Activated CD4-positive, alpha-beta T cell treated with anti-CD3 and anti-CD28 coated beads, Interleukin-10, Interleukin-2, amounts not matched to agents 100 ng/mL and 50 ng/mL, durations not matched to agents 16 hours and 8 hours (primary cell): ENCODE data around the gene SSUH2.
A peak's percentile ranks its signal among the peaks of the same experiment; 100 is the strongest.
"Not testable (repeated sequence)": the region's sequence is repeated elsewhere in the genome, so short reads cannot be mapped to it uniquely, and the experiment has no call there.

Source experiments
- DNase-seq: peaks from one replicate; pipeline ENCODE4 v3.0.0-alpha.2; 2020

Gene SSUH2, protein sequence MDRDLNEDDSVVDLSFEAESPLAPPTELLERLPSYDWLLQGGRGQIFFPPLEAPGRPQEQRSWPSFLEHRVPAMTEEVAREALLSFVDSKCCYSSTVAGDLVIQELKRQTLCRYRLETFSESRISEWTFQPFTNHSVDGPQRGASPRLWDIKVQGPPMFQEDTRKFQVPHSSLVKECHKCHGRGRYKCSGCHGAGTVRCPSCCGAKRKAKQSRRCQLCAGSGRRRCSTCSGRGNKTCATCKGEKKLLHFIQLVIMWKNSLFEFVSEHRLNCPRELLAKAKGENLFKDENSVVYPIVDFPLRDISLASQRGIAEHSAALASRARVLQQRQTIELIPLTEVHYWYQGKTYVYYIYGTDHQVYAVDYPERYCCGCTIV

GRCh38 chr3:8644748-8645390 is at the start of gene SSUH2:
Gene SSUH2, minus strand, starts transcription at chr3:8644798. Its CDS starts 40 bp downstream, at chr3:8644758.
- DNase-seq = no peak

DNA sequence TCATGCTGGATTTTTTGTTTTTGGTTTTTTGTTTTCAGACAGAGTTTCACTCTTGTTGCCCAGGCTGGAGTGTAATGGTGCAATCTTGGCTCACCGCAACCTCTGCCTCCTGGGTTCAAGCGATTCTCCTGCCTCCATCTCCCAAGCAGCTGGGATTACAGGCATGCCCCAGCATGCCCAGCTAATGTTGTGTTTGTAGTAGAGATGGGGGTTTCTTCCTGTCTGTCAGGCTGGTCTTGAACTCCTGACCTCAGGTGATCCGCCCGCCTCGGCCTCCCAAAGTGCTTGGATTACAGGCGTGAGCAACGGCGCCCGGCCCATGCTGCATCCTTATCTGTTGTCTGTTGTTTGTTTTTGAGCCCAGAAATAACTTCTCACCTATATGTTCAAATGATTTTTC is 46.7 kb upstream of the SSUH2 start:
- DNase-seq = not testable (repeated sequence)

- DNase-seq = not testable (repeated sequence)
These were observed 40.4 kb upstream of the SSUH2 start for GRCh38 chr3:8684992-8685391.

DNA sequence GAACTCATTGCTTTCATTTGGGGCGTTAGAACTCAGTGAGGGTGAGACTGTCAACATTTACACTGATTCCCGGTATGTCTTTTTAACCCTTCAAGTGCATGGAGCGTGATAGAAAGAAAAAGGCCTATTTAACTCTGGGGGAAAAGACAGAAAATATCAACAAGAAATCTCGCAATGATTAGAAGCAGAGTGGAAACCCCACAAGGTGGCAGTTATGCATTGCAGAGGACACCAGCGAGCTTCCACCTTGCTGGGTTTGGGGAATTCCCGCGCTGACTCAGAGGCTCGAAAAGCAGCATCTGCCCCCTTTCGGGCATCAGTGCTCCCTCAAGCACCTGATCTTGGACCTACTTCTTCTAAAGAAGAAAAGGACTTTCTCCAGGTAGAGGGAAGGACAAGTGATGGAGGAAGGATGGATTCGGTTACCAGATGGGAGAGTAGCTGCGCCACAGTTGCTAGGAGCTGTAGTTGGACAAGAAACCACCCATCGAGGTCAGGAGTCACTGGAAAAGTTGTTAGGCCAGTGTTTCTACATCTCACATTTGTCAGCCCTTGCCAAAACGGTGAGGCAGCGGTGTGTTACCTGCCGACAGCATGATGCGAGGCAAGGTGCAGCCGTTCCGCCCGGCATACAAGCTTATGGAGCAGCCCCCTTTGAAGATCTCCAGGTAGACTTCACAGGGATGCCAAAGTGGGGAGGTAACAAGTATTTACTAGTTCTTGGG is 38.4 kb upstream of the SSUH2 start:
- peak; percentile 43 for DNase-seq

GRCh38 chr3:8681881-8682538 is 37.4 kb upstream of the SSUH2 start:
- not testable (repeated sequence) for DNase-seq

GRCh38 chr3:8681349-8681748 is 36.8 kb upstream of the SSUH2 start:
- DNase-seq = no peak

- DNase-seq = not testable (repeated sequence)
These were observed 35.4 kb upstream of the SSUH2 start for GRCh38 chr3:8679817-8680553.

- no peak for DNase-seq
These were observed 34.2 kb upstream of the SSUH2 start for GRCh38 chr3:8678751-8679150.

GRCh38 chr3:8677258-8677657 is 32.7 kb upstream of the SSUH2 start:
- not testable (repeated sequence) for DNase-seq

- DNase-seq = not testable (repeated sequence)
These were observed 31.0 kb upstream of the SSUH2 start for GRCh38 chr3:8675591-8675990.

DNA sequence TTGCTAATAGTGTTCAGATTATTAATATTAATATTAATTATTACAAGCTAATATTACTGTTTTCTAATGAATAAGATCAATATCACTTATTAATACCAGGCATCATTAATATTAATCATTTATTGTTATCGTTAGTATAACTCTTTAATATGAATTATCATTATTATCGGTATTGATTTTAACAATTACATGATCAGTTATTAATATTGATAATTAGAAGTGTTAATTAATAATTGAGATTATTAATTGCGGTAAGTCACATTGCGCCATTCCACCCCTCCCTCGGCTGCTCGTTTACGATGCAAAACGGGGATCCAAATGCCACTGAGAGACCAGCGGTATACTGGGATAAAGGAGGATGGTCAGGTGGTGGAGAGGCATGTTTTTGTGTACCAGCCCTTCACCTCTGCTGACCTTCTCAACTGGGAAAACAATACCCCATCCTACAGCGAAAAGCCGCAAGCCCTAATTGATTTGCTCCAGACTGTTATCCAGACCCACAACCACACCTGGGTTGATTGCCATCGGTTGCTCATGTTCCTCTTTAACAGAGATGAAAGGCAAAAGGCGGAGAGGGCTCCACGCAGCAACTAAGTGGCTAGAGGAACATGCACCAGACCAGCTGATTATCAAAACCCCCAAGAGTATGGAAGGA is 28.6 kb upstream of the SSUH2 start:
- no peak for DNase-seq

- DNase-seq = no peak
These were observed 24.4 kb upstream of the SSUH2 start for GRCh38 chr3:8669019-8669418.

GRCh38 chr3:8668216-8668615 is 23.6 kb upstream of the SSUH2 start:
- no peak for DNase-seq

- DNase-seq = no peak
These were observed 23.0 kb upstream of the SSUH2 start for GRCh38 chr3:8667463-8668091.

DNA sequence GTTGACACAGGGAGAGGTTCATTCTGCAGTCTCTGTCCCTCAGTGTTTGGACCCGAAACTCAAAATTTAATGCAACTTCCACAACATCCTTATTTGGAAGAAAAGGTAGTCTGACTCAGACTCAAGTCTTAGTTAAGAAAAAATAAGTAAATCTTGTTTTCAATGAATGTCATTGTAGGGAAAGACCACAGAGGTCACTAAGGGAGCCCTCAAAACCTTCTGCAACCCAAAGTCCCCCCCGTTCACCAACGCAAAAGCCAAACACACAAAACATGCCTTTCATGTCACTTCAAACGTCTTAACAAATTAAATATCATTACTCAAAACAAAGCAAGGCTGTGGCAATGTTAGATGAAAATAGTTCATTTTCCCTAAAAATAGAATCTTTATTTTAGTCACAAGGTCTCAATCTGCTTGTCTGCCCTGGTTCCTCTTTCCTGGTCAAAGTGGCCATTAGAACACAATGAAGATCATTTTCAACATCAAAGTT is 20.9 kb upstream of the SSUH2 start:
- DNase-seq = no peak

GRCh38 chr3:8663177-8664061 is 18.8 kb upstream of the SSUH2 start:
- peak; percentile 45 for DNase-seq

DNA sequence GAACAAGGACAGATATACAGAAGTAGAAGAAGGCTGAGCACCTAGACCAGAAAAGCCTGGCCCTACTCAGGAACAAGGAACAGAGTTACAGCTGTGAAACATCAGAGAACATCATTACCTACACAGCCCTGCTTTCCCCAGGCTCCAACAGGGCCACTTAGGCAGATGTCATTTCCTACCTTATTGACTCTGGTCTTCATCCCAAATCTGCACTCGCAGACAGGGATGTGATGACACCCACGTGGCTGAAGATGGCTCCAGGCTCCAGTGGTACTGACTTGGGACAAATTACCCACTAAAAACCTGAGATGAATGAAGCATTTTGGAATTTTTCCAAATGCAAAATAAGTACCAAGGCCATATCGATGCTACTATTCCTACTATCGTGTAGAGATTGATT is 18.0 kb upstream of the SSUH2 start:
- DNase-seq = no peak

GRCh38 chr3:8660175-8661118 is 15.8 kb upstream of the SSUH2 start:
- no peak for DNase-seq

- no peak for DNase-seq
These were observed 14.6 kb upstream of the SSUH2 start for GRCh38 chr3:8659242-8659641.
